GM10248 (cell line): ENCODE results near the gene WDR41.

Experiments used
- CTCF ChIA-PET: fragments of 300-600 bp; sonication (Branson Sonifier 250); formaldehyde crosslinking; extraction: SDS; loops from one replicate; lab custom pipeline; 2021; ENCODE audit warnings: antibody characterized with exemption; lab: Yijun Ruan, JAX
- POLR2A ChIA-PET: fragments of 350-650 bp; sonication (Branson Sonifier 250); formaldehyde crosslinking; extraction: SDS; loops from one replicate; lab custom pipeline; 2020; ENCODE audit warnings: antibody characterized with exemption; lab: Yijun Ruan, JAX
- DNase-seq: peaks from one replicate; pipeline ENCODE4 v3.0.0; 2012; ENCODE audit errors: extremely low spot score
- TF ChIP-seq, protein P1 (sequence below): IDR thresholded peaks from 2 replicates; pipeline ENCODE4 v1.5.1; 2012; ENCODE audit warnings: mild to moderate bottlenecking, low read depth; ENCODE audit errors: extremely low read depth, missing control alignments, control extremely low read depth

WDR41 gene

DNA sequence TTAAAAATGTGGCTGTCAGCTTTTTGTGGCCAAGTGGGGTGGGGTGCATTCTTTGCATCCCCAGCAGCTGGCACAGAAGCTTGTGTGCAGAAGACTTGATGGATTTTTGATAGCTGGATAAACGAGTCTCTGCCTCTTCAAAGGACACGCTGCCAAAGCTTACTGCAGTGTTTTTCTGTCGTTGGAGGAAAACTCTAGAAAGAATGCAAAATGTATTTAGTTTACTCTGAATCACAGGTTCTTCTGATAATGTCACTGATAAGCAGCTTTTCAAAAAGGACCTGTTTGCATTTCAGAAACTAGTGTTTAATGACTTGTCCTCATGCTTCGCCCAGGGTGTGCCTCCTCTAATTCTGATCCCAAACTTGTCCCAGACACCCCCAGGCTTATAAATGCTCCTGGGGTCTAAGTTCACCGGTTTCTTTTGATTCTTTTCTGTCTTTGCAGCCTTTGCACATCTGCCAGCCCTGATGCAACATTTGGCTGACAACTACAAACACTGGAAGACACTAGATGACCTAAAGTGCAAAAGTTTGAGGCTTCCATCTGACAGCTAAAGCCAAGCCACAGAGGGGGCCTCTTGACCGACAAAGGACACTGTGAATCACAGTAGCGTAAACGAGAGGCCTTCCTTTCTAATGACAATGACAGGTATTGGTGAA lies 66.0 kb downstream of the WDR41 start:
- DNase-seq = no peak
- CTCF ChIA-PET = interaction anchor here (1.3 to 2.0 kb wide), 3 partner anchors 15 to 66 kb away, joined by 4 to 7 read pairs (median 5); partner anchors contain the start of gene WDR41
- POLR2A ChIA-PET = no interaction called here
- TF ChIP-seq, protein P1, sequence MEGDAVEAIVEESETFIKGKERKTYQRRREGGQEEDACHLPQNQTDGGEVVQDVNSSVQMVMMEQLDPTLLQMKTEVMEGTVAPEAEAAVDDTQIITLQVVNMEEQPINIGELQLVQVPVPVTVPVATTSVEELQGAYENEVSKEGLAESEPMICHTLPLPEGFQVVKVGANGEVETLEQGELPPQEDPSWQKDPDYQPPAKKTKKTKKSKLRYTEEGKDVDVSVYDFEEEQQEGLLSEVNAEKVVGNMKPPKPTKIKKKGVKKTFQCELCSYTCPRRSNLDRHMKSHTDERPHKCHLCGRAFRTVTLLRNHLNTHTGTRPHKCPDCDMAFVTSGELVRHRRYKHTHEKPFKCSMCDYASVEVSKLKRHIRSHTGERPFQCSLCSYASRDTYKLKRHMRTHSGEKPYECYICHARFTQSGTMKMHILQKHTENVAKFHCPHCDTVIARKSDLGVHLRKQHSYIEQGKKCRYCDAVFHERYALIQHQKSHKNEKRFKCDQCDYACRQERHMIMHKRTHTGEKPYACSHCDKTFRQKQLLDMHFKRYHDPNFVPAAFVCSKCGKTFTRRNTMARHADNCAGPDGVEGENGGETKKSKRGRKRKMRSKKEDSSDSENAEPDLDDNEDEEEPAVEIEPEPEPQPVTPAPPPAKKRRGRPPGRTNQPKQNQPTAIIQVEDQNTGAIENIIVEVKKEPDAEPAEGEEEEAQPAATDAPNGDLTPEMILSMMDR = no peak

- TF ChIP-seq, protein P1 = no peak
- DNase-seq = no peak
- POLR2A ChIA-PET = no interaction called here
- CTCF ChIA-PET = interaction anchor here (1.2 to 1.6 kb wide), 3 partner anchors 8 to 39 kb away, joined by 3 to 4 read pairs (median 3); no protein-coding TSS in a partner anchor
These were observed 66.7 kb downstream of the WDR41 start for GRCh38 chr5:77425420-77425819.

DNA sequence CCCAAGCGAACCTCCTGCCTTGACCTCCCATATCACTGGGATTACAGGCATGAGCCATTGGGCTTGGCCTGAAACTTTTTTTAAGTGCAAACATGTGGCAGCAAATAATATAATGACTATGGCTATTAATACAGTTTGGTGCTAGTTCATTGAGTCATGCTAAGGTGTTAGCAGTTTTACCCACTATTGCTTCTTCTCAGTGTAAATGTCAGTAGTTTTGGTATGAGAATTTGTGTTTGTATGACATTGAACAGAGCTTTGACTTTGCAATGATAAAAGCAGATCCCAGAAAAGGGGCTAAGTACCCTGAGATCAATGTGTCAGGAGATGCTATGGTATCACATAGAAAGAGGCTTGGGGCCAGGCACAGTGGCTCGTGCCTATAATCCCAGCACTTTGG lies 67.2 kb downstream of the WDR41 start:
- POLR2A ChIA-PET = no interaction called here
- CTCF ChIA-PET = interaction anchor here (1.2 to 1.3 kb wide), 2 partner anchors 8 to 13 kb away, joined by 3 read pairs; no protein-coding TSS in a partner anchor
- no peak for DNase-seq

DNA sequence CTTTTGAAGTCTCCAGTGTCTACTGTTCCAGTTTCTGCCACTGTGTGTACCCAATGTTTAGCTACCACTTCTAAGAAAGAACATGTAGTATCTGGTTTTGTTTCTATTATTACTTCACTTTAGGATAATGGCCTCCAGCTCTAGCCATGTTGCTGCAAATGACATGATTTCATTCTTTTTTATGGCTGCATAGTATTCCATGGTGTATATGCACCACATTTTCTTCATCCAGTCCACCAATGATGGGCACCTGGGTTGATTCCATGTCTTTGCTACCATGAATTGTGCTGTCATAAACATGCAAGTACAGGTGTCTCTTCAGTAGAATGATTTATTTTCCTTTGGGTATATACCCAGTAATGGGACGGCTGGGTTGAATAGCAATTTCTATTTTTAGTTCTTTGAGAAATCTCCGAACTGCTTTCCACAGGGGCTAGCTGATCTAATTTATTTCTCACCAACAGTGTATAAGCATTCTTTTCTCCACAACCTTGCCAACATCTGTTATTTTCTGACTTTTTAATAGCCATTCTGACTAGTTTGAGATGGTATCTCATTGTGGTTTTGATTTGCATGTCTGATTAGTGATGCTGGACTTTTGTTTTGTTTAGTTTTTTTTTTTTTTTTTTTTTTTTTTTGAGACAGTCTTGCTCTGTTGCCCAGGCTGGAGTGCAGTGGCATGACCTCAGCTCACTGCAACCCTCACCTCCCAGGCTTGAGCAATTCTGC lies 68.9 kb downstream of the WDR41 start:
- TF ChIP-seq, protein P1 = no peak
- POLR2A ChIA-PET = no interaction called here
- DNase-seq = no peak
- CTCF ChIA-PET = interaction anchor here (1.3 to 2.3 kb wide), 3 partner anchors 10 to 1710 kb away, joined by 3 to 6 read pairs (median 4); partner anchors contain the start of gene WDR41

More for the DNA sequence above, 67.2 kb downstream of the WDR41 start:
- TF ChIP-seq, protein P1 = no peak

GRCh38 chr5:77420940-77421339 lies 71.2 kb downstream of the WDR41 start:
- CTCF ChIA-PET = interaction anchor here (1.0 to 1.4 kb wide), 3 partner anchors 9 to 21 kb away, joined by 3 read pairs; no protein-coding TSS in a partner anchor
- TF ChIP-seq, protein P1 = no peak
- DNase-seq = no peak
- POLR2A ChIA-PET = no interaction called here
